HUES64 (cell line): Measurements from ENCODE around the gene EIF3A.
"Not testable (repeated sequence)": the region's sequence is repeated elsewhere in the genome, so short reads cannot be mapped to it uniquely, and the experiment has no call there.

Experiments
- H3K27ac ChIP-seq: 2 replicates; pipeline ENCODE4 v1.7.0; 2013; ENCODE audit warnings: low read depth, low read length, inconsistent platforms
- H3K27me3 ChIP-seq: 2 replicates; pipeline ENCODE4 v1.6.1; 2013; ENCODE audit warnings: mild to moderate bottlenecking, low read length; ENCODE audit not compliant: insufficient read depth
- H3K36me3 ChIP-seq: 2 replicates; pipeline ENCODE4 v1.6.1; 2013; ENCODE audit warnings: mild to moderate bottlenecking, low read length; ENCODE audit not compliant: insufficient read depth
- H3K4me1 ChIP-seq: 2 replicates; pipeline ENCODE4 v1.6.1; 2013; ENCODE audit warnings: mild to moderate bottlenecking, low read length, moderate library complexity; ENCODE audit not compliant: insufficient read depth
- H3K4me3 ChIP-seq: 2 replicates; pipeline ENCODE4 v1.5.1; 2013; ENCODE audit warnings: mild to moderate bottlenecking, low read length, moderate library complexity
- H3K9ac ChIP-seq: 2 replicates; pipeline ENCODE4 v1.6.1; 2013; ENCODE audit warnings: mild to moderate bottlenecking, low read depth, low read length
- H3K9me3 ChIP-seq: 2 replicates; pipeline ENCODE4 v1.6.1; 2013; ENCODE audit warnings: low read depth, low read length; ENCODE audit not compliant: insufficient read depth
- WGBS: fragments of 150-250, 120-280 bp; methylation state at CpG from one replicate; pipeline ENCODE4 v1.1.7; 2013; ENCODE audit warnings: missing lambda C conversion rate; 5-methylcytosine and 5-hydroxymethylcytosine counted together

The EIF3A gene

DNA sequence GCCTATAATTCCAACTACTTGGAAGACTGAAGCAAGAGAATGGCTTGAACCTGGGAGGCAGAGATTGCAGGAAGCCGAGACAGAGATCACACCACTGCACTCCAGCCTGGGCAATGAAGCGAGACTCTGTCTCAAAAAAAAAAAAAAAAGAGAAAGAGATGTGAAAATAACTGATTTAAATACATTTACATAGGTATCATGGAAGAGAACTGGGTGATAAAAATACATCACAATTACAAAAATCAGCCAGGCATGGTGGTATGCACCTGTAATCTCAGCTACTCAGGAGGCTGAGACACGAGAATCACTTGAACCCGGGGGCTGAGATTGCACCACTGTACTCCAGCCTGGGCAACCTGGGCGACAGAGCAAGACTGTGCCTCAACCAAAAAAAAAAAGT, 31.3 kb downstream of the EIF3A start:
- 96% methylated on average over 5 of the region's 5 CpGs for WGBS
- Histone ChIP-seq H3K36me3 (peaks cover 100% of the 10 kb centered on the region), H3K9me3 (no peaks in the 10 kb centered on the region), H3K27me3 (no peaks in the 10 kb centered on the region), H3K27ac (no peak overlapping the region), H3K9ac (no peak overlapping the region), H3K4me1 (no peaks in the 10 kb centered on the region), H3K4me3 (no peak overlapping the region)

GRCh38 chr10:119045561-119045960, 35.1 kb downstream of the EIF3A start:
- Histone ChIP-seq H3K27me3 (no peaks in the 10 kb centered on the region), H3K9me3 (no peaks in the 10 kb centered on the region), H3K27ac (no peak overlapping the region), H3K4me3 (no peak overlapping the region), H3K9ac (no peak overlapping the region), H3K36me3 (peaks cover 100% of the 10 kb centered on the region), H3K4me1 (no peaks in the 10 kb centered on the region)
- WGBS, result 97% methylated on average over 7 of the region's 7 CpGs

DNA sequence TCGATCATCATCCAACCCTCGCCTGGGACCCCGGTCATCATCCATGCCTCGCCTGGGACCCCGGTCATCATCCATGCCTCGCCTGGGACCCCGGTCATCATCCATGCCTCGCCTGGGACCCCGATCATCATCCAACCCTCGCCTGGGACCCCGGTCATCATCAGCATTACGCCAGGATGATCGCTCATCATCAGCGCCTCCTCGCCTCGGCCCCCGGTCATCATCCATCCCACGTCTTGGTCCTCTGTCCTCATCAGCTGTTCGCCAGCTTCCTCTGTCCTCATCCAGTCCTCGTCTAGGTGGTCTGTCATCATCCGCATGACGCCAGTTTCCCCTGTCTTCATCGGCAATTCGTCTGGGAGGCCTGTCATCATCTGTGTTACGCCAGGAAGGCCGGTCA, 38.4 kb downstream of the EIF3A start:
- WGBS, result 96% methylated on average over 26 of the region's 26 CpGs
- Histone ChIP-seq H3K27ac (no peak overlapping the region), H3K4me3 (no peak overlapping the region), H3K36me3 (peaks cover 99% of the 10 kb centered on the region), H3K4me1 (no peaks in the 10 kb centered on the region), H3K27me3 (no peaks in the 10 kb centered on the region), H3K9me3 (no peaks in the 10 kb centered on the region), H3K9ac (no peak overlapping the region)

GRCh38 chr10:119041326-119041725, 39.3 kb downstream of the EIF3A start:
- H3K4me1 ChIP-seq, result no peaks in the 10 kb centered on the region
- H3K27me3 ChIP-seq, result no peaks in the 10 kb centered on the region
- no peak overlapping the region for H3K9ac ChIP-seq
- 100% methylated on average over 4 of the region's 4 CpGs for WGBS
- no peak overlapping the region for H3K27ac ChIP-seq
- peaks cover 99% of the 10 kb centered on the region for H3K36me3 ChIP-seq
- H3K9me3 ChIP-seq, result no peaks in the 10 kb centered on the region
- no peak overlapping the region for H3K4me3 ChIP-seq

DNA sequence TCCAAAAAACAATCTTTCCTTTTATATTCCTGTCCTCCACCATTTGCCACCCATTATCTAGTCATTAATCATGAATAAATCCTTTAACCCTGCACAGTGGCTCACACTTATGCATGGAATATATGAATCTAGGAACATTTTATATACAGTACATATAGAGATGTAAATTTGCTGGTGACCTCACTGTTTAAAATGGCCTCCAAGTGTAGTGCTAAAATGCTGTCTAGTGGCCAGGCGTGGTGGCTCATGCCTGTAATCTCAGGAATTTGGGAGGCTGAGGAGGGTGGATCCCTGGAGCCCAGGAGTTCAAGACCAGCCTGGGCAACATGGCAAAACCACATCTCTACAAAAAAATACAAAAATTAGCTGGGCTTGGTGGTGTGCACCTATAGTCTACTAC, 41.5 kb downstream of the EIF3A start:
- no peak overlapping the region for H3K9ac ChIP-seq
- peaks cover 99% of the 10 kb centered on the region for H3K36me3 ChIP-seq
- no peaks in the 10 kb centered on the region for H3K4me1 ChIP-seq
- no peaks in the 10 kb centered on the region for H3K9me3 ChIP-seq
- no peak overlapping the region for H3K27ac ChIP-seq
- no peak overlapping the region for H3K4me3 ChIP-seq
- no peaks in the 10 kb centered on the region for H3K27me3 ChIP-seq
- WGBS, result 84% methylated on average over 1 of the region's 1 CpG

GRCh38 chr10:119031496-119032059, 49.0 kb downstream of the EIF3A start:
- 60% methylated on average over 6 of the region's 7 CpGs for WGBS
- Histone ChIP-seq H3K4me3 (peak overlapping the region; percentile 55), H3K4me1 (peaks cover 16% of the 10 kb centered on the region), H3K27me3 (0 out of 2 replicates have a peak, but pooled peaks cover 5% of the 10 kb centered on the region), H3K36me3 (peaks cover 43% of the 10 kb centered on the region), H3K9ac (no peak overlapping the region), H3K27ac (no peak overlapping the region), H3K9me3 (no peaks in the 10 kb centered on the region)

GRCh38 chr10:119030421-119031250, 50.0 kb downstream of the EIF3A start:
- peak overlapping the region; percentile 7; the same call in 1 of the 2 replicates for H3K9ac ChIP-seq
- H3K4me1 ChIP-seq, result peaks cover 16% of the 10 kb centered on the region
- no peak overlapping the region for H3K27ac ChIP-seq
- H3K36me3 ChIP-seq, result peaks cover 34% of the 10 kb centered on the region
- 0 out of 2 replicates have a peak, but pooled peaks cover 5% of the 10 kb centered on the region for H3K27me3 ChIP-seq
- H3K9me3 ChIP-seq, result no peaks in the 10 kb centered on the region
- 5% methylated on average over 65 of the region's 65 CpGs for WGBS
- H3K4me3 ChIP-seq, result peak overlapping the region; percentile 55

GRCh38 chr10:119029613-119030420, 50.8 kb downstream of the EIF3A start, which contains the start of gene NANOS1:
NANOS1 (plus strand) TSS chr10:119029714; CDS start chr10:119029802, 88 bp downstream.
- WGBS, result under 1% methylated on average over 136 of the region's 136 CpGs
- H3K27ac ChIP-seq, result peak within 1 kb of the TSS; percentile 46; the same call in 1 of the 2 replicates

DNA sequence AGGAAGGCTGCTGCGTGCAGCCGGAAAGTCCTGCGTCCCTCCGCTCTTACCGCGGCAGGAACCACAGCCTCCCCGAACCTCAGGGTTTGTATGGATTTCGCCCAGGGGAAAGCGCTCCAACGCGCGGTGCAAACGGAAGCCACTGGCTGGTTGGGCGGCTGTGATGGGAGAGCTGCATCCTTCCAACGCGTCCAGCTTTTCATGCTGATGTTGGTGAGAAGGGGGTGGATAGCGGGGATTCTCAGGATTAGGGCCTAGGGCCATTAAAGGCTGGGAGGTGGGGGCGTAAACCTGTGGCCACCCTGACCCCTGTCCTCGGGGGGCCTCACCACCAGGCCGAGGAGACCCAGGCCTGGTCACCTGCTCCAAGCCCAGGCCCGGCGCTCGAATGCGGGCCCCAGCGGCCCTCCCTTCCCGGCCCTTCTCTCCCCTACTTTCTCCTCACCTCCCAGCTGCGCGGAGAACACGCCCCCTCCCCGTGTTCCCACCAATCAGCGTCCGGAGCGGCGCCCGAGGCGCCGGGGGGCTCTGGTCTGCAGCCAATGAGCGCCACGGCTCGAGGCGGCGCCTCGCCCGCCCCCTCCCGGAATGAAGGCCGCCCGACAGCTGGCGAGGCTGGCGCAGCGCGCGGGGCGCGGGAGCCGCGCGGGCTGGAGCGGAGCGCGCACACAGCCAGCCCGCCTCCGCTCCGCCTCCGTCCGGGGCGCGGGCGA, 51.6 kb downstream of the EIF3A start:
- H3K27ac ChIP-seq, result no peak overlapping the region
- peak overlapping the region; percentile 46 for H3K4me3 ChIP-seq
- no peaks in the 10 kb centered on the region for H3K9me3 ChIP-seq
- H3K4me1 ChIP-seq, result peaks cover 16% of the 10 kb centered on the region
- H3K9ac ChIP-seq, result no peak overlapping the region
- peaks cover 19% of the 10 kb centered on the region for H3K36me3 ChIP-seq
- 2% methylated on average over 68 of the region's 68 CpGs for WGBS
- H3K27me3 ChIP-seq, result 0 out of 2 replicates have a peak, but pooled peaks cover 5% of the 10 kb centered on the region

More at GRCh38 chr10:119029613-119030420, 50.8 kb downstream of the EIF3A start, which contains the start of gene NANOS1:
- H3K27me3 ChIP-seq, result 0 out of 2 replicates have a peak, but pooled peaks cover 5% of the 10 kb centered on the region
- H3K9me3 ChIP-seq, result no peaks in the 10 kb centered on the region
- peaks cover 16% of the 10 kb centered on the region for H3K4me1 ChIP-seq
- H3K9ac ChIP-seq, result peak within 1 kb of the TSS; percentile 42
- peaks cover 26% of the 10 kb centered on the region for H3K36me3 ChIP-seq
- peak within 1 kb of the TSS; percentile 55 for H3K4me3 ChIP-seq

DNA sequence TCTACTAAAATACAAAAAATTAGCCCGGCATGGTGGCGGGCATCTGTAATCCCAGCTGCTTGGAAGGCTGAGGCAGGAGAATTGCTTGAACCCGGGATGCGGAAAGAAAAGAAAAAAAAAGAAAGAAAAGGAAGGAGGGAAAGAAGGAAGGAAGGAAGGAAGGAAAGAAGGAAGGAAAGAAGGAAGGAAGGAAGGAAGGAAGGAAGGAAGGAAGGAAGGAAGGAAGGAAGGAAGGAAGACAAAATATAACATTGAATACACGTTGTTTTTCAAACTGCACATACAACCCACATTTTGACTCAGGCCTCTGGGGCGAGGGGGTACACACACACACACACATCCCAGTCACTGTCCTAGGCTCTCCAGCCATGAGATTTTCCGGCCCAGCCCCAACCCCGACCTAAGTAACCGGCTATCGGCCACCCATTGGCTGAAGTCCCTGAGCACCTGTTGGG, 52.1 kb downstream of the EIF3A start:
- H3K27ac ChIP-seq, H3K9ac ChIP-seq, H3K9me3 ChIP-seq, H3K27me3 ChIP-seq: not testable (repeated sequence)
- peak overlapping the region; percentile 46 for H3K4me3 ChIP-seq
- H3K4me1 ChIP-seq, result peaks cover 18% of the 10 kb centered on the region
- peaks cover 13% of the 10 kb centered on the region for H3K36me3 ChIP-seq
- 62% methylated on average over 10 of the region's 10 CpGs for WGBS
